GM19397 (cell line): ENCODE data around the gene AP1S1.
"Not testable (repeated sequence)": the region's sequence is repeated elsewhere in the genome, so short reads cannot be mapped to it uniquely, and the experiment has no call there.

ENCODE experiments used
- ATAC-seq: cut with Tn5 transposase; IDR thresholded peaks from one replicate; pipeline ENCODE4 v1.9.1; 2021; ENCODE audit warnings: mild to moderate bottlenecking, moderate library complexity; ENCODE audit not compliant: unreplicated experiment

The AP1S1 gene

DNA sequence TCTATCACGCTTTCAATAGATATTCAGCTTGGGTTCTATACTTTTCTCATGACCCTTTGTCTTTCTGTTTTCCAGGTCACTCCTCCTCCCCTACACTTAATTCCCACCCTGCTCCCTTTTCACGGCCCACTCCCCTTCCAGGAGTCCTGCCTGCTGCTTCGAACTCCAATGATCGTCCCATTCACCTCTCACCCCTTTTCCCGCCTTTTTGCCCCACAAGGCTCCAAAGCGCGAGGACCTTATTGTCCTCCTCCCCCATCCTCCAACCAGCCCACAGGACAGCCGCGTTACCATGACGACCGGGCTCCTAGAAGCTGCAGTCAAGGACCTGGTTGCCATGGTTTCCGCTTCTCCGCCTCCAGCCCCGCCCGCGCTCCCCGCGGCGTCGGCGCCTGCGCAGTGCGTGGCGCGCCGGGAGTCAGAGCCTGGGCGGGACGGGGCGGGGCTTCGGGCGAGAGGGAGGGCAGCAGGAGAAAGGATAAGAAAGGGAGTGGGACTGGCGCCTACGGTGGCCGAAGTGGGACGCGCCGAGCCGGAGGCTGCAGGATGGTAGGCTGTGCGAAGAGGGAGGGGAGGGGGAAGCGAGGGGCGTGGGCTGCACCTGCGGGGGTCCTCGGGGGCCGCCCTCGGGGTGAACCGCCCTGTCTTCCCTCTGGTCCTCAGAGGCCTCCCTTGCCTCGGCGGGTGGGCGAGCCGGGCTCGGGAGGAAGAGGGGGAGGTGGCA lies at the start of gene AP1S1:
AP1S1 (plus strand) TSS at position 508 of the 724 bp plus-strand sequence; CDS start at position 547, 39 bp downstream.
- ATAC-seq, result peak; percentile 80

GRCh38 chr7:101104799-101105198 lies 49.5 kb upstream of the AP1S1 start:
- no peak for ATAC-seq

DNA sequence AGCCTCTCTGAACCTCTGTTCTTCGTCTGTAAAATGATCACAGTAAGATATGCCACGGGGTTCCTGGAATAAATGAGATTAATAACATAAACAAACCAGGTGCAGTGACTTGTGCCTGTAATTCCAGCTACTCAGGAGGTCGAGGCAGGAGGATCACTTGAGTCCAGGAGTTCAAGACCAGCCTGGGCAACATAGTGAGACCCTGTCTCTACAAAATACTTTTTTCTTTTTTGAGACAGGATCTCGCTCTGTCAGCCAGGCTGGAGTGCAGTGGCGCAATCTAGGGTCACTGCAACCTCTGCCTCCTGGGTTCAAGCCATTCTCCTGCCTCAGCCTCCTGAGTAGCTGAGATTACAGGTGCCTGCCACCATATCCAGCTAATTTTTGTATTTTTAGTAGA lies 49.0 kb upstream of the AP1S1 start:
- ATAC-seq, result not testable (repeated sequence)

DNA sequence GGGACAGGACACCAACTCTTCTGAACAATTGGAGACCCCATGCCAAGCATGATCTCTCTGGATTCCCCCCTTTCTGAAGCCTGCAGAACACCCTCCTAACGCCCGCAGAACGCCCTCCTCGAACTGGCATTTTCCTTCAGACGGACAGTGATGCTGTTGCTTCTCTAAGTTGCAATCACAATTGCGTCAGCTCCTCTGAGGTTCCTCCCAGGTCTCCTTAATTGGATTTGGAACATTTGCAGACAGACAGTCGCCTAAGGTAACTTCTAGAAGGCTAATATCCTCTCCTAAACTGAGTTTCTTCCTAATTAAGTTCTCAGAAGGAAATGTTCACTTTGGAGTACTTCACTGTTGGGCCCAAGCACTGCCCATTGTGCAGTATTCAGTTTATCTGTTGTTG lies 47.9 kb upstream of the AP1S1 start:
- no peak for ATAC-seq

DNA sequence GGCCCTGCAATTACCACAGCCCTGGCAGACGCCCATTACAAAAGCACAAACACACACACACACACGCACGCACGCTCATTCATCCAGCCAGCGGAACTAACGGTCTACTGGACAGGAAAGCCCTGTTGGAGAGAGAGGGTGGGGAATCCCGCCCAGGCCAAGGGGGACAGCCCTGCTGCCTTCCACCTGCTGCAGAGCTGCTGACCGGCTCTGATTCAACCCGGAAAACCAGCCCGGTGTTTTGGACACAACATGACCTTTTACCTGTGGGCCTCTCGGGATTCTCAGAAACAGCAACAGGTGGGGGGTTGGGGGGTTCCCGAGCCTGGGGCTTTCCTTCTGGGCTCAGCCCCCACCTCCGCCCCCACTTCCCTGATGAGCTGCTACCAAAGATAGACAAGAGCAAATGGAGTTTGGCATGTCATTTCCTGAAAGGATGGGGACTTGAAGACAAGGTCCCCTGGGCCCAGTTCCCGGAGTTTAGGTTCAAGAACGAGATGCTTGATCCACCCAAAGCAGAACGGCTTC lies 45.9 kb upstream of the AP1S1 start:
- no peak for ATAC-seq

DNA sequence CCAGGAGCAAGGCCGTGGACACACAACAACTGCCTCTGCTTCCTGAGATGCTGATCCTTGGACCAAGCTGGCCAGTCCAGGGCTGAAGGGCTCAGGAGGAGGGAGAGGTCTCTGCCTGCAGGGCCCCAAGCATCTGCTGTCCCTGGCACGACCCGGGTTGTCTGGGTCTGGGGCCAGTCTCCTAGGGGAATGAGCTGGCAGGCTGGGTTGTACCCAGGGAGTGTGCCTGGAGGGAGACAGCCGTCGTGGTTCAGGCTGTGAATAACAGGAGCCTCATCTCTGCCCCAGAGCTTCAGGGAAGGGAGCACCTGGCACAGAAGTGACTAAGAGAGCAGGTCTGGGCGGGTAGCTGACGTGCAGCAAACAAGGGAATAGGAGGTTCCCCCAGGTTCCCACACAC lies 45.3 kb upstream of the AP1S1 start:
- ATAC-seq, result no peak

DNA sequence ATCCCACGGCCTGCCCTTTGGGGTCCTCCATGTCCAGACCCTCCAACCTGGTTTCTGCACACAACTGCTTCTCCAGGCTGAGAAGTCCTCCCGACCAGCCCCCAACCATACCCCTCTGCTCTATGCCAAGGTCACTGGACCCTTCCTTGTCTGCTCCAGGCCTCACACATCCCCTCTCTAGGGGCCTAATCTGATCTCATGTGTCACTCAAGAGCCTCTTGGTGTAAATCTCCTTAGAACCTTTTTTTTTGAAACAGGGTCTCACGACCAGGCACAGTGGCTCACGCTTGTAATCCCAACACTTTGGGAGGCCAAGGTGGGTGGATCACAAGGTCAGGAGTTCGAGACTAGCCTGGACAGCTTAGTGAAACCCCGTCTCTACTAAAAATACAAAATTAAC lies 44.9 kb upstream of the AP1S1 start:
- no peak for ATAC-seq

DNA sequence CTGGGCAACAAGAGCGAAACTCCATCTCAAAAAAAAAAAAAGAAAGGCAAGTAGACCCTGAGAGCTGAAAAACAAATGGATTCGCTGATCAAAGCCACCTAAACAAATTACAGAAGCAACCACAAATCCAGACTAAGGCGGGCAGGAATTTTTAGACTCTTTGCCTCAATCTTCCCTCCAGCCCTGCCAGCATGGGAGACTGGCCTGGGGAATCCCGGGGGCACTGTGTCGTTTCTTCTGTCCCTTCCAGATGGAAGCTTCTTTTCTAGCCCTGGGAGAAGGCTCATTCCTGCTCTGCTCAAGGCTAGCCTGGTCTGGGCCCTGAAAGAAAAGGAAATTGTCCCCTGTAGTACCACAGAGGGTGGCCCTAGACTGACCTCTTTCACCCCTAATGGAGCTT lies 43.0 kb upstream of the AP1S1 start:
- no peak for ATAC-seq

DNA sequence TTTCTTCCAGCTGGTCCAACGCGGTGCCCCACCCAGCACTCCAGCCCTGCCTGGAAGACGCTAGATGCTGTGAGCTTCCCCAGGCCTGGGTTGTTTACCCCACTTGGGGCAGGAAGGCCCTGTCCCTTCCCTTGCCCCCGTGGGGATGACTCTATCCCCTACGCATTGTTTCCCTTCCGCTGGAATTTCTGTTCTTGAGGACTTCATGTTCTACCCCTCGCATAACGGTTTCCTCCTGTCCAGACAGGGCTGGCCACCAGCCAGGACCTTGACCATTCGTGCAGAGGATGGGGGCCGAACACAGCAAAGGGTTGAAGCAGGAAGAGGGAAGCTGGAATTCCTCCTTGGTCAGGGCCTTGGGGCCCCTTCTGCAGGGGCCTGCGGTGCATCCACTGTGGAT lies 42.0 kb upstream of the AP1S1 start:
- ATAC-seq, result no peak

GRCh38 chr7:101113140-101113539 lies 41.1 kb upstream of the AP1S1 start:
- not testable (repeated sequence) for ATAC-seq

GRCh38 chr7:101113836-101114235 lies 40.4 kb upstream of the AP1S1 start:
- ATAC-seq, result no peak

DNA sequence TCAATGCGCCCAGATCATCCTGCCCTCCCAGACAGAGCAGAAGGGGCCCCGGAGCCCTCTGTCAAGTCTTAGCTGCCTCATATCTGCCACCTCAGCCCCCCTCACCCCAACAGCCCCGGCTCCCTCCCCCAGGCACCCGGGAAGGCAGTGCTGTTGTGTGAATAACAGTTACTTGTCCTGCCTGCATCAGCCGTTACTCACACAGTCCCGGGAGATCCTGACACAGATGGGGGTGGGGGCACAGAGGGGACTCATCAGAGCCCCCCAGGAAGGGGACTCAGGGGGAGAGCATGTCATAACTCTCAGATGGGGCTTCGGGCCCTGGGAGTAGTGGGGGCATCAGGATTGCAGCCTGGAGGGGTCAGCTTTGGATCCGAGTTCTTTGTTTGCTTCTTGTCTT lies 39.8 kb upstream of the AP1S1 start:
- ATAC-seq, result no peak

GRCh38 chr7:101115215-101115614 lies 39.1 kb upstream of the AP1S1 start:
- ATAC-seq, result no peak

DNA sequence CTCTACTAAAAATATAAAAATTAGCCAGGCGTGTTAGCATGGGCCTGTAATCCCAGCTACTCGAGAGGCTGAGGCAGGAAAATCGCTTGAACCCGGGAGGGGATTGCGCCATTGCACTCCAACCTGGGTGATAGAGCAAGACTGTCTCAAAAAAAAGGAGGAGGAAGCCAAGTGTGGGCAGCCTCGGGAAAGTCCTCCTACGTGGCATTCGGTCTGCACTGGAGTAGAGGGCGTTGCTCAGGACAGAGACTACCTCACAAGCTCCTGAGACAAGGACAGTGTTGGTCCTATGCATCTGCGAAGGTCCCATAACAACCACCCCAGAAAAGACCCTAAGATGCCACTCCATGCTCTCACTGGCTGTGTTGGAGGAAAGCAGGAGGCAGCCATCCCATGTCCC lies 37.4 kb upstream of the AP1S1 start:
- ATAC-seq, result no peak

DNA sequence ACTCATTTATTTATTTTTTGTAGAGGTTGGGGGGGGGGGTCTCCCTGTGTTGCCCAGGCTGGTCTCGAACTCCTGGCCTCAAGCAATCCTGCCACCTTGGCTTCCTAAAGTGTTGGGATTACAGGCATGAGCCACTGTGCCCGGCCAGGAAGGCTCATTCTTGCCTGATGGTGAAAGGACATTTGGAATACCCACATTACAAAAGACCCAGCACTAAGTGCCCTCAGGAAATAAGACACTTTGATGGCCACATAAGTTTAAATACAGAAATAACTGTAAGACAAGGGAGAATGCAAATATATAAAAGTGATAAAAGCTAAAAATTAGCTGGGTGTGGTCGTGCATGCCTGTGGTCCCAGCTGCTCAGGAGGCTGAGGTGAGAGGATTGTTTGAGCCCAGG lies 35.4 kb upstream of the AP1S1 start:
- no peak for ATAC-seq

DNA sequence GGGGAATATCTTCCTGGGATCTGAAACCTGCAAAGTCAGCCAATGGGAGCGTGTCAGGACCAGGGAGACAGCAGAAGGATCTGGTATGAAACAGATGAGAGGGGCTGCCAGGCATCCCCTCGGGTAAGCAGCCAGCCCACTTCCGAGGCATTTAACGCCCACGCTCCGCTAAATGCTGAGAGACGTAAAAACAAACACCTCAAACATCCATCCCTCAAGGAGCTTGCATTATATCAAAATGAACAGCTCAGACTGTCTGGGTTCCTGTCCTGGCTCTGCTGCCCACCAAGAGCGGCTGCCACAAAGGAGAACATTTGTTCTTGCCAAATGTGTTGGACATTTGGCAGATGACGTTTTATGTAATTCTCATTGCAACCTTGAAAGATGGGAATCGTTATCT lies 34.4 kb upstream of the AP1S1 start:
- ATAC-seq, result no peak

DNA sequence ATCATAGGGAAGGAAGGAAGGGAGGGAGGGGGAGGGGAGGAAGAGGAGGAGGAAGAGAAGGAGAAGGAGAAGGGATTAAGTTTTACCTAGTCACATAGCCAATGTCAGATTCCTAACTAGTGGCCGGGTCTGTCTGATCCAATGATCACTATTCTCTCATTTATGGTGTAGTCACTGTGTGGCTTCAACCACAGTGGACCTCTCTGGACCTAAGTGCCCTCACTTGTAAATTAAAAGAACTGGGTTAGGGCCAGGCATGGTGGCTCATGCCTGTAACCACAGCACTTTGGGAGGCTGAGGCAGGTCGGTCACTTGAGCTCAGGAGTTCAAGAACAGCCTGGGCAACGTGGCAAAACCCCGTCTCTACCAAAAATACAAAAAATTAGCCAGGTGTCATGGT lies 34.0 kb upstream of the AP1S1 start:
- ATAC-seq, result no peak

DNA sequence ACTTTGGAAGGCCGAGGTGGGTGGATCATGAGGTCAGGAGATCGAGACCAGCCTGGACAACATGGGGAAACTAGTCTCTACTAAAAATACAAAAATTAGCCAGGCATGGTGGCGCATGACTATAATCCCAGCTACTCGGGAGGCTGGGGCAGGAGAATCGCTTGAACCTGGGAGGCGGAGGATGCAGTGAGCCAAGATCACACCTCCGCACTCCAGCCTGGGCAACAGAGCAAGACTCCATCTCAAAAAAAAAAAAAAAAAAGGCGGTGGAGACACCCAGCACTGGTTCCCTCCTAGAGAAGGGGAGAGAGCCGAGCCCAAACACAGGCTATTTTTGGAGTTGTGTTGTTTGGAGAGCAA lies 32.7 kb upstream of the AP1S1 start:
- ATAC-seq, result not testable (repeated sequence)

DNA sequence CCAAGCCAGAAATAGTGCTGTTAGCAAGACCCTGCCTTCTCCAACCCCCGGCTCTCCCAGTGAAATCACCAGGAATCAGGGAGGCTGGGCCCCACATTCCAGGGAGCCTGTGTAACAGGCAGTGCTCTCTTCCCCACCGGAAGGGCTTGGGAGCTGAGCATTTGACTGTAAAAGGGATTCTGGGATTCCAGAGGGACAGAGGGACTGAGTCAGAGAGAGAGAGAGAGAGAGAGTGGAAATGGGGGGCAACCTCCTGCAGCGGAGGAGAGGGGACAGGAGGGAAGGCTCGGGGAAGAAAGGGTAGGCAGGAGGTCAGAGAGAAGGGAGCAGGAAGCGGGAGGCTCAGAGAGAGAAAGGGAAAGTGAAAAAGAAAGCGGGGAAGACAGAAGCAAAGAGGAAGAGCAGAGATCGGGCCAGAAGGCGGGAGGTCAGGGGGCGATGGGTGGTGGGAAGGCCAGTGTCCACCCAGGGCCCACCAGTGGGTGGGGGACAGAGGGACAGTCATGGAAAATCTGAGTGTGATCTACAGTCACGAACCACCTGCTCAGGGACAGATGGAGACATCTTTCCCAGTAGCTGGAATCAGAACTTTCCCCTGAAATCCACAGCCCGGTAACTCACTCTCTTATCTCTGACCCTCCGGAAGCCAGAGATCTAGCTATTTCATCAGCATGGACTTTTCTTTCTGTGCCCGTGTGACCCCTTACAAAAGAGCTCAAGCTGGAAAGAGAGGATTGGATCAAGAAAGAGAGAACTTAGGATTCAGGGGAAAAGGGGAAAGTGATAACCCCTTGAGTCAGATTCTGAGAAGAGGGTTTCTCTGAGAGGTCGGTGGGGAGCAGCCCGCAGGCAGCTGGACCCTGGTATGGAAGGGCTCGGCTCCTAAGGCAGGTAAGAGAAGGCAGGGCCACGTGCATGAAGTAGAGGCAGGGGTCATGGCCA lies 32.0 kb upstream of the AP1S1 start:
- ATAC-seq, result no peak

DNA sequence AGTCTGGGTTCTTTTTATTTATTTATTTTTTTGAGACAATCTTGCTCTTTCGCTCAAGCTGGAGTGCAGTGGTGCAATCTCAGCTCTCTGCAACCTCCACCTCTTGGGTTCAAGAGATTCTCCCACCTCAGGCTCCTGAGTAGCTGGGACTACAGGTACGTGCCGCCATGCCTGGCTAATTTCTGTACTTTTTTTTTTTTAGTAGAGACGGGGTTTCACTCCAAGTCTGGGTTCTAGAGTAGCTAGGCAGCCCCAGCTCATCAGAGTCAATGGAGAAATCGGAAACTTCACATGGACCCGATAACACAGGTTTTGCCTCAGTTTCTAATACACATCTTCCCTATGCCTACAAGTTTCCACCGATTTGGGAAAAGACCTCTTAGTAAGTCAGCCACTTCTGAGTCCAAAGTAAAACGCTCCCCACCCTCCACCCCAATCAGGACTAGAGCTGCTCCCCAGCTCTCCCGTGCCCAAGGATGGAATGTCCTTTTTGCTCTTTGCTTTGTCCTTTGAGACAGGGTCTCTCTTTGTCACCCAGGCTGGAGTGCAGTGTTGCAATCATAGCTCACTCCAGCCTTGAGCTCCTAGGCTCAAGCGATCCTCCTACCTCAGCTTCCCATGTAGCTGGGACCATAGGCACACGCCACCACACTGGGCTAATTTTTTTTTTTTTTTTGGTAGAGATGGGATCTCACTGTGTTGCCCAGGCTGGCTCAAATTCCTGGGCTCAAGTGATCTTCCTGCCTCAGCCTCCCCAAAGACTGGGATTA lies 31.2 kb upstream of the AP1S1 start:
- ATAC-seq, result no peak

GRCh38 chr7:101123703-101124068 lies 30.6 kb upstream of the AP1S1 start:
- no peak for ATAC-seq
